Smooth muscle cell of the brain vasculature (primary cell): Measurements from ENCODE around the gene METAP1D.
"Not testable (repeated sequence)": the region's sequence is repeated elsewhere in the genome, so short reads cannot be mapped to it uniquely, and the experiment has no call there.

Experiments
- DNase-seq: peaks from one replicate; pipeline ENCODE4 v3.0.0-alpha.2; 2012; ENCODE audit warnings: low read depth, low spot score

Gene METAP1D

DNA sequence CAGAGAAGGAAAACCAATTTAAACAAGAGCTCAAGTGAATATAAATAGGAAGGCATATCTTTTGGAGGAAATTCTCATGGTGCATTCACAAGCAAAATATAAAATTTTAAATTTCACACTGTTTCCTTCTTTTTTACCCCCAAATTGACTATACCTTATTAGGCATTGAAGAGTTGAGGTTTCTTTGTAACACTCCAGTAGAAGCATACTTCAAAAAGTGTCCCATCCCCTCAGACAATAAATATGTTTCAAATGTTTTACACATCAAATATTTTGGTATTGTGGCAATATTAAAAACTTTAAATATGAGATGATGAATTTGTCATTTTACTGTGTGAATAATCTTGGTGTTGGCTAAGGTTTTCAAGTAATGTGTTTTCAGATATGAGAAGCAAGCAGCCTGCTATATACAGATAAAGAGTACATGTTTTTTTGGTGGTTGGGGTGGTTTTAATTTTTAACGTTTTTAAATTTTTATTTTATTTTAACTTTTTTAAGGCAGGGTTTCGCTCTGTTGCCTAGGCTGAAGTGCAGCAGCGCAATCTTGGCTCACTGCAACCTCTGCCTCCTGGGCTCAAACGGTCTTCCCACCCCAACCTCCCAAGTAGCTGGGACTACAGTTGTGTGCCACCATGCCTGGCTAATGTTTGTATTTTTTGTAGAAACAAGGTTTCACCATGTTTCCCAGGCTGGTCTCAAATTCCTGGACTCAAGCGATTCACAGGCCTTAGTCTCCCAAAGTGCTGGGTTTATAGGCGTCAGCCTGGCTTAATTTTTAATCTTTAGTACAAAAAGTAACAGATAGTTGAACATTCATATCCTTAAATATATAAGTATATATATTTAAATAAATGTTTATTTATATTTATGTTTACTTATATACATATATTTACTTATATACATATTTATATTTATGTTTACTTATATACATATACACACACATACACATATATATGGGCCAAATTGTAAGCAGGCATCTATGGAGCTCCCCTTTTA lies 49.1 kb downstream of the METAP1D start:
- DNase-seq, result no peak

DNA sequence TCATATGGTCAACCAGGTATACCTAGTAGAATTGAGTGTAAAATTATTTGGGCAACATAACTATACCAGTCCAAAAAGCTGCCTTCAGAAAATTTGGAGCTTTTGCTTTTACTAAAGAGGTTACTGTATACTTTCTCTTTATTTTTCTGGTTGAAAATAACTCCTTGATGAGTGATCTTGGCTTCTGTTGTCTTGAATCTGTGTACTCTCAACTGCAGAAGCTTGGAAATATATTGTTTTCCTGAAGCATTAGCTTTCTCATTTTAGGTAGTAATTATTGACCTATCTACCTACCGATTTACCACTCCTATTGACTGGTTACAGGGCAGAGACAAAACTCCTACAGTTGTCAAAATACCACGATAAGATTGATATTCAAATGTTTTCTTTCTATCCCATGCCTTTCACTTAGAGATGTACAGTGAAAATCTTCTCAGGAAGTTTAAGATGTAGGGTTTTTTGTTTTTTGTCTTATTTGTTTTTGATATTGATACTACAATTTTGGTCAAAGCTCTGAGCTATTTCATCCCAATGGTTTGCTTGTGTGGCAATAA lies 49.9 kb downstream of the METAP1D start:
- DNase-seq, result no peak

GRCh38 chr2:172050479-172051125 lies 50.8 kb downstream of the METAP1D start:
- no peak for DNase-seq

DNA sequence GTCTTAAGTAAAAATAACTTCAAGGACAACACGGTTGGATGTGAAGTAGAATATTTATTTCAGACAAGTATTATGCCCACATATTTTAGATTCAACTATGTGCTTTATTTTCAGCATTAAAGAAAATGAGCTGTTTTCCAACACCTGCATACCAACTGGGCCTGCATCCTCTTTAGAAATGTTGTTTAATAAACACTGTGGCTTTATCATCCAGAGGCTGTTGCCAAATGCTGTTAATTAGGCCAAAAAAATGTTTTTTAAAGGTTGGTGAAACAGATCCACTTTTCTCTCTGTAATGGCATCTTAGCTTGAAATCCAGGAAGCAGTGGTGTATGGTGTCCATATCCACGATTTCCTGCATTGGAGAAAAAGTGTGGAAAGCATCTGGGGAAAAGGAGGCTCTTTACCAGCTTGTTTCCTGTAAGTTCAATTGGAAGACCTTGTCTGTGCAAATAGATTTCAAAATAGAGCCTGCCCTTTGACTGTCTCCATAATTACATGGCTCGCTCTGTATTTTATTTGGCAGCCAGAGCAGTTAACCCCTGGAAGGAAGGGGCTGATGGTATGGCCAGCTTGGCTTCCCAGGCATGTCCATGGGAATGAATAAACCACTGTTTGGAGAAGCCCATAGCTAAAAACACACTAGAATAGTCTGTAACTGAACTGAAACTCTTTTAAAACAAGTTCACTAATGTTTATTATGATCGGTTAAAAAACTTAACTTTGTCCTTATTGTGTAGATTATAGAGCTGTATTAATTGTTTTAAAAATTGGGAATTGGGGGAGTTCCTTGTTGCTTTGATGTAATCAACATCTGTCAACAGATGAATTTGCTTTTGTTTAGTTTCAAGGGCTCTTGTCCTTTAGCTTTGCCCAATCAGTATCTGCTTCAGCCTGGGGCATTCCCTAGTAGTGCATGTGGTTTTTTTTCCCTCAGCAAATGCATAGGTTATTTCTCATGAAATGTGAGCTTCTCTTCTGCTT lies 52.5 kb downstream of the METAP1D start:
- peak; percentile 24 for DNase-seq

- no peak for DNase-seq
Measured at GRCh38 chr2:172053486-172053885, 53.7 kb downstream of the METAP1D start.

DNA sequence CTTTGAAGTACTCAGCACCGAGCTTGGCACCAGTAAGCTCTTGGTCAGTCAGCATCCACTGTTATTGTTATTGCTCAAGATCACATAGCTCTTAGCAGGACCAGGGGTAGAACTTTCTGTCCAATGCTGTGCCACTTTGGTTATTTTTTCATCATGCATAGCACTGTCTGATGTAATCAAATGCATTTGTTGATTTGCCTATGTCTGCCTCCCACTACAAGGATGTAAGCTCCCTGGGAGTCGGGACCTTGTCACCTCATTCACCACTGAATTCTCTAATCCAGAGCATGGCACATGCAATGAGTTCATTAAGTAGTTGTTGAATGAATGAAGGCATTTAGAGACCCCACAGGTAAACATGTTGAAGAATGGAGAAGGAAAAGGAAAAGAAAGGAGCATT lies 56.5 kb downstream of the METAP1D start:
- no peak for DNase-seq

- no peak for DNase-seq
Measured at GRCh38 chr2:172058660-172059059, 58.9 kb downstream of the METAP1D start.

GRCh38 chr2:172060118-172060517 lies 60.4 kb downstream of the METAP1D start:
- not testable (repeated sequence) for DNase-seq

GRCh38 chr2:172062402-172063004 lies 62.8 kb downstream of the METAP1D start:
- DNase-seq, result no peak

- no peak for DNase-seq
Measured at GRCh38 chr2:172063446-172063845, 63.7 kb downstream of the METAP1D start.

- no peak for DNase-seq
Measured at GRCh38 chr2:172065111-172065510, 65.4 kb downstream of the METAP1D start.

DNA sequence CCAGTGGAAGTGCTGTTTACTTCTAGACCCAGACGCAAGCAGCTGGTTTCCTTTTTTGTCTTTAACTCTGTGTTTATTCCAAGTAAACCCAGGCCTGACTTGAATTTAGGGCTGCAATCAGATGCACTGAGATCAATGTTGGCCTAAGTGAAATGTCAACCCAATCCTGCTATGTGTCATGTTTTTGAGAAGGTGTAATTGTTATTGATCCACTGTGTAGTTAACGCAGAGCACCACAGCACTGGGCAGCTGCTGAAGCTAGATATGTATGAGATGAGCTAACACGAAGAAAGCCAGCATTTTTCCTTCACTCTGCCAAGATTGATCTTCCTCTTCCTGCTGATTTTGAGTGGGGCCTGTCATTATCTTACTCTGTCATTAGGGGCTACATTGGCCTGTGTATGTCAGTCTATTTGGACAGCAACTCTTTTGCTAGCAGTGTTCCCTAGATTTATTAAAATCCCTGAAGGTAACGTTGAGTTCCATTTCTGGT lies 66.7 kb downstream of the METAP1D start:
- no peak for DNase-seq

GRCh38 chr2:172067905-172068304 lies 68.2 kb downstream of the METAP1D start:
- DNase-seq, result not testable (repeated sequence)

GRCh38 chr2:172070936-172071335 lies 71.2 kb downstream of the METAP1D start:
- DNase-seq, result no peak

- no peak for DNase-seq
Measured at GRCh38 chr2:172072303-172072702, 72.5 kb downstream of the METAP1D start.

- no peak for DNase-seq
Measured at GRCh38 chr2:172072706-172073105, 73.0 kb downstream of the METAP1D start.

- DNase-seq, result no peak
Measured at GRCh38 chr2:172073518-172073917, 73.8 kb downstream of the METAP1D start.

DNA sequence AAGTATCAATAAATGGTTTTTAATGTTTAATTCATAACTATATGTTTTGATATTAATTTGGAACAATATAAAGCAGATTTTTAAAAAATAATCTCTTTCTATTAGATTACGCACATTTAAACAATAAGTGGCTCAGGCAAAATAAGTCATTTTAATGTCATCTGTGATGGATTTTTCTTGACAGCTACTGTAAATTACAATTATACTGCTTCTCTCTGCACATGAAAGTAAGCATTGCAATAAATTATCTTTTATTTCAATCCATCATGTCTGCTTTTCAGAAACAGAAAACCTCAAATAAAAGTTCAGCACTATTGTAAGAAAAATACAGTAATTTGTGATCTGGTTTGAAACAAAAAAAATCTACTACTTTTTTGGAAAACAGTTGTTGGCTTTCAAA lies 74.5 kb downstream of the METAP1D start:
- DNase-seq, result no peak

DNA sequence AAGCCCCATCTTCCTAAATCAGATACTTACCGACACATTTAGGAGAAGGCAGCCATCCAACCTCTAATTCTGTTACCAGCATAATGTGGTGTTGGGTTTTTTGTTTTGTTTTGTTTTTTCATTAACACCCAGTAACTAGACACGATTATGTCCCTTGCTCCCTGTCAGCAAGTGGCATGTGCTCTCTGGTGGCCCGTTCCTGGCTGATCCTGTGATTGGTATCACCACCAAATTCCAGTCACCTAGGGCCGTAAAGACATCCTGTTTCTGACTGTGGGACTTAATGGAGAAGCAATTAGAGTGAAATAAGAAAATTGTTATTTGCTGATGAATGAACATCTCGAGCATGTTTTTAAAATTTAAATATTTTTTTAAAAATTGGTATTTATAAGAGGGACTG lies 79.7 kb downstream of the METAP1D start:
- DNase-seq, result no peak

- DNase-seq, result no peak
Measured at GRCh38 chr2:172079838-172080640, 80.3 kb downstream of the METAP1D start.
